ENCODE results near the gene AGAP3.
A peak's percentile ranks its signal among the peaks of the same experiment; 100 is the strongest.

The AGAP3 gene

GRCh38 chr7:151117565-151117964 lies 31.3 kb downstream of the AGAP3 start:
- peak overlapping the region in 4 of 7 experiments; percentile 20 to 59 (median 38) for H3K4me3 ChIP-seq
- H3K27ac ChIP-seq, result peak overlapping the region in 9 of 21 experiments; percentile 55 to 91 (median 86)

DNA sequence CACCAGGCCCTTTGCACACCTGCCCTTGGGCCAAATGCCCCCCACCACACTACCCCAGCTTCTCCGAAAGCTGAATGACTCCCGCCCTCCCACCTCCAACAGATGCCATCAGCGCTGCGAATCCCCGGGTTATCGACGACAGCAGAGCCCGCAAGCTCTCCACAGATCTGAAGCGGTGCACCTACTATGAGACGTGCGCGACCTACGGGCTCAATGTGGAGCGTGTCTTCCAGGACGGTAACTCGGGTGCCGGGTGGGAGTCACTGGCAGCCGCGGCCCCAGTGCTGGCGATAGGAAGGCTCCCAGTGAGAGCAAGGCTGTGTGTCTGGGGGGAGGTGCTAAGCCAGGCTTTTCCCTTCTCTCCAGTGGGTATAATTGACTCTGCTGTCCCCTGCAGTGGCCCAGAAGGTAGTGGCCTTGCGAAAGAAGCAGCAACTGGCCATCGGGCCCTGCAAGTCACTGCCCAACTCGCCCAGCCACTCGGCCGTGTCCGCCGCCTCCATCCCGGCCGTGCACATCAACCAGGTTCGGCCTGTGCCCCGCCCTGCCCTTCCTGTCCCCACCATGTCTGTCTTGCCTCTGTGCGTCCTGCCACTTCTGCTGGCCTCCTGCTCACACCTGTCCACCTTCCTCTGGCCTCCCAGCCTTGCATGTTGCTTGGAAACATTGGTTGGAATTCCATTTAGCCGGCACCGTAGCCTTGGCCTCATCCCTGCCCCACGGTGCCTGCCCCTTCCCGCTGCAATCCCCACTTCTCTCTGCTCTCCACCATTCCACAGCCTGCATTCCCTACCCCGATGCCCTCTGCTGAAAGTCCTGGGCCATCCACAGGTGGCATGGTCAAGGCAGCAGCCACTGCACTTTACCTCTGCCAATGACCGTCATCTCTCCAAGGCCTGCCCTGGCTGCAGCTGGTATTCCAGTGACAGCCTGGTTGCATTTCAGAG lies 32.1 kb downstream of the AGAP3 start:
- Histone ChIP-seq H3K27ac (peak overlapping the region in 3 of 21 experiments; percentile 81 to 87 (median 86)), H3K4me3 (no peak overlapping the region)

GRCh38 chr7:151119055-151119415 lies 32.8 kb downstream of the AGAP3 start:
- Histone ChIP-seq H3K4me3 (no peak overlapping the region), H3K27ac (no peak overlapping the region)

- Histone ChIP-seq H3K27ac (peak overlapping the region in 1 of 21 experiments; percentile 15), H3K4me3 (no peak overlapping the region)
Observed at GRCh38 chr7:151119902-151120301, 33.6 kb downstream of the AGAP3 start.

DNA sequence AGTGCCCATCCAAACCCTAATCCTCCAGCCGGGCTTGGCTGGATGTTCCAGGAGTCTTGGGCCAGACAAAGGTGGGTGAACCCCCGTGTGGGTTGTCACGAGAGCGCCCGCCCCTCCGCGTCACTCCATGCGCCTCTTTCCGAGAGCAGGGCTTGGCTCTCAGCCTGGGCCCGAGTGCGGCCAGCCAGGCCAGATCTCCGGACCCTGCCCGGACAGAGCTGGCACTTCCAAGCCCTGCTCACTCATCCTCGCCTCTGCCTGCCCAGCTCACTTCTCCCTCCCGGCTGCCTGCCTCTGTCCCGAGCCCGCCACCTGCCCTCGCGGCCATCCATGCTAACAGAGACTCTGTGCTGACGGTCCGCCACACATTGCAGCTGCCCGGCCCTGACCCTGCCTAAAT lies 34.6 kb downstream of the AGAP3 start:
- Histone ChIP-seq H3K4me3 (no peak overlapping the region), H3K27ac (no peak overlapping the region)

DNA sequence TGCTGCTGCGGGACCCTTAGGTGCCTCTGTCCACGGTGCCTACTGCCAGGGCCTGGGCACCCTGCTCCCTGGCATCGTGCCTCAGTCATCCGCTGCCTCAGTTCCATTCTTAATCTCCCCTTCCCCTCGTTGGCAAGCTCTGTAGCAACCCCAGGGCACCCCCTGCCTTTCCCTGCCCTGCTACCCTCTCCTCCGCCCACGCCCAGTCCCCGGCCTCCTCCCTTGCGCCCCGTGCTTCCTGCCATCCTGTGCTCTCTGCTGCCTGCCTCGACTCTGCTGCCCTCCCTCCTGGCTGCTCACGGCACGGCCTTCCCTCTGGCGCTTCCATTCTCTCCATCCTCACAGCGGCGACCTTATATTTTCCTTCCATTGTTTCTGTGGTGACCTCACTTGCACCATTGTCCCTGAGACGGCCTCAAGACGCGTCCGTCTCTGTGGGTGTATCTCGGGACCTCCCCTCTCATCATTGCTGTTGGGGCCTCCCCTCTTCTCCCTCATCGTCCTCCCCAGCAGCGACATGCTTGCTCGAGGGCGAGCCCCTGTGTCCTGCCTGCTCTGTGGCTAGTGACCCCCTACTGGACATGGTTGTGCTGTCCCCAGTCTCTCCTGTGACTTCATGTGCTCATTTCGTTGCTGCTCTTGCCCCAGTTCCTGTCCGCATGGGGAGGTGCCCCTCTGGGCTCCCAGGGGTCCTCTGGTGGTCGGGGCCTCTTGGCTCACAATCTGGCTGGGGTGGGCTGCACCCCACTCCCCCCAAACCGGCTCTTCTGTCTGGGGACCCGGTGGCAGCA lies 35.3 kb downstream of the AGAP3 start:
- Histone ChIP-seq H3K4me3 (no peak overlapping the region), H3K27ac (no peak overlapping the region)

DNA sequence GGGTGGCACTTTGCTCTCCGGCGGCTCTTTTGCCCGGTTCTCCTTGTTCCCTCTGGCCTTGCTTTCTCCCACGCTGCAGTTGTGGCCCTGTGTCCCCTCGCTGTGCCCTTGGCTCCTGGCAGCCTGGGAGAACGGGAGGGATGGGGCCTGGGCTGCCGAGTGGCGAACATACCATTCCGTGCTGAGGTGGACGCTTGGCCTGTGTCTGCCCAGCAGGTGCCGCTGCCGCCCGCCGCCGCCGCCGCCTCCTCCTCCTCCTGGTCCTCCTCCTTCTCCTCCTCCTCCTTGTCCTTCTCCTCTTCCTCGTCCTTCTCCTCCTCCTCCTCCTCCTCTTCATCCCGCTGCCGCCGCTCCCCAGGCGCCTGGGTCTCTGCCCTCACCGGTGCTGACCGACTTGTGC lies 36.0 kb downstream of the AGAP3 start:
- H3K4me3 ChIP-seq, result no peak overlapping the region
- no peak overlapping the region for H3K27ac ChIP-seq

DNA sequence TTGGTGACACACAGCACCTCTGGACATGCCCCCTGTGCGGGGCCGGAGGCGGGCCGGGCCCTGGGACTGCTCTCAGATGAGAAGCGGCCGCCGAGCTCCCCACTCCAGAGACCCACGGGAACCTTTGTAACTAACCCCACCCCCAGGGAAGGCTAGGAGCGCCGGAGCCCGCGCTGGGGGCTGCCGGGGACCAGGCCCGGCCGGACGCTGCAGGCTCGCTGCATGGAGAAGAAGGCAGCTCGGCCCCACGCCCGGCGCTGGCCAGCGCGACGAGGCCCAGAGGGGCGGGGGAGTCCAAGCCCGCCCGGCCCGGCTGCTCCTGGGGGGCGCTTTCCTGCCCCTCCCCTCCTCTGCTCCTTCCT lies 36.5 kb downstream of the AGAP3 start:
- Histone ChIP-seq H3K4me3 (no peak overlapping the region), H3K27ac (no peak overlapping the region)

DNA sequence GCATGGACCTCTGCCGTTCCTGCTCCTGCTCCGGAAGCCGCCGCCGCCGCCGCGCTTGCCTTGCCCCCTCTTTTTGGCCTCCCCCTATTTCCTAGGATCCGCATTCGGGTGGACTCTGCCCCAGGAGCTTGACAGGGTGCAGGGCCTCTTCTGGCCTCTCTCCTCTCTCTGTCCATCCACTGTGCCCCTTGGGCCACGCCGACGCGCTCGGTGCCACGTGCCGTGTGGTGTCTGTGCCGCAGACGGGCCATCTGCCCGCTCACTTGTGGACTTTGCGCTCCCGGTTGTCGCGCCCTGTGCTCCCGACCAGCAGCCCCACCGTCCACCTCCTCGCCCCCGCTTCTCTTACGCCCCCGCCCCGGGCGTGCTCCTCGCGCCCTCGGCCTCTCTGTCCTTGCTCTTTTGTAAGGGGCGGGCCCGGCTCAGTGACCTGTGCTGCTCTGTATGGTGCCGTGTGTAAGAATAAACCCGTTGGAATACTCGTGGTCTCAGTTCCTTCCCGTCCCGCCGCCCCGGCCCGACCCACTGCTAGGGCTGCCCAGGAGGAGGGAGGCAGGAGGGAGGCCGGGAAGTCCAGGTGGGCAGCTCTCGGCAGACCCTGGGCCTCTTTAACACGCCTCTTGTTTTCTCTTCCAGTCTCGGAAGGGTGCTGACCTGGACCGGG lies 37.0 kb downstream of the AGAP3 start:
- Histone ChIP-seq H3K4me3 (no peak overlapping the region), H3K27ac (no peak overlapping the region)

DNA sequence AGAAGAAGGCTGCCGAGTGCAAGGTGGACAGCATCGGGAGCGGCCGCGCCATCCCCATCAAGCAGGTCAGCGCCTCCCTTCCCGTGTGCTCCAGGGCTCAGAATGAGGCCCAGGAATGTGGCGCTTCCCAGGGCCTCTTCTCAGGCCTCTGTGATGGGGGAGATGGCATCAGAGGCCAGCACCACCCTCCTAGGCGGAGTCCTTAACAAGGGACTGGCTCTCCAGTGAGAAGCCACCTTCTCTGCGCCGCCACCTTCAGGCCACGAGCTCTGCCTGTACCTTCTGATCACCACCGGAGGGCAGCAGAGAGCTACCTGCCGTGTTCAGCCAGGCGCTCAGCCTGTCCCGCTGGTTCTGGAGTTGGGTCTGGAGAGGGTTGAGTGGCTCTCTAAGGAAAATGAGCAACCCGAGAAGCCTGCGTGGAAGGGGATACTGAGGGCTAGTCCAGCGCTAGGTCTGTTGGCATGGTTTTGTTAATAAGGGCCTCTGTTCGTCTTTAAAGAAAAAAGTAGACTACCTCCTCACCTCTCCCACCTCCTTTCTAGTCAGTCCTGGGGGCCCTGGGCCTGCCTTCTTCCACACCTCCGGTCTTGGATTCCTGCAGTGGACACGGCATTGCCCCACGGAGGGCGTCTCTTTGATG lies 37.7 kb downstream of the AGAP3 start:
- Histone ChIP-seq H3K4me3 (no peak overlapping the region), H3K27ac (no peak overlapping the region)

GRCh38 chr7:151124481-151124880 lies 38.2 kb downstream of the AGAP3 start:
- Histone ChIP-seq H3K27ac (peak overlapping the region in 1 of 21 experiments; percentile 14), H3K4me3 (no peak overlapping the region)

DNA sequence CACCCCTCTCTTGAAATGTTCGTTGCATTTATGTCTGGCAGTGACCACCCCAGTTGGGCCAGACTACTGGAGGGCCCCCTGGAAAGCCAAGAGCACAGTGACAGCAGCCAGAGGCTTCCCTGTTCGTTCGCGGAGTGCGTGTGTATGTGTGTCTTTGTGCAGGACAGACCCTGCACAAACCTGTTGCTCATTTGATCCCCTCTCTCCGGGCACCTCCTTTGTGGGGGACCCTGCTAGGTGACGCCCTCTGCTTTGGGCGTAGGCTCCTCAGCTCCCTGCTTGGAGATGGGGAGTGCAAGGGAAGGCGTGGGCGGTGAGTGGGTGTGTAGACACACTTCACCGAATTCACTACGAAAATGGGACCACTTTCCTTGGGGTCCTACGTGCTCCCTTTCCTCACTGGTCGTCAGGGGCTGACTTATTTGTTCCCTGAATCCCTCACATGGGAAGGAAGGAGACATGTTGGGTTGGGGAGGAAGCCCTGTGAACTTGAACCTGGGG lies 38.7 kb downstream of the AGAP3 start:
- H3K4me3 ChIP-seq, result peak overlapping the region in 3 of 7 experiments; percentile 10 to 27 (median 23)
- peak overlapping the region in 6 of 21 experiments; percentile 12 to 87 (median 58) for H3K27ac ChIP-seq

DNA sequence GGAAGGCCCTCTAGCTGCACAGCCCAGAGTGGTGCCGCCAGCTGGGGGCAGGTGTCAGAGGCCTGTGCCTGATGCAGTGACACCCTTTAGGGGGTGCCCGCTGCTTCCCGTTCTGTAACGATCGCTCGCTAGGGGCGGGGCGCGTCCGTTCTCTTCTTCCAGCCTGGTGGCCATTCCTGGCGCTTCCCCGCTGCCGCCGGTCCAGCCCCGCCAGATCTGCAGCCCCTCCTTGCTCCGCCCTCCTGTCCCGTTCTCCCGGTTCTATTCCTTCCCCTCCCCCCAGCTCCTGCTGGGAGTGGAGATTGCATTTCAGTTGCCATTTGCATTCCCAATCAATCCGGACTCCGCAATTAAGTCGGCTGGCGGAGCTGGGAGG lies 39.2 kb downstream of the AGAP3 start:
- peak overlapping the region; percentile 8 to 27 (median 20) for H3K4me3 ChIP-seq
- peak overlapping the region in 12 of 21 experiments; percentile 1 to 87 (median 38) for H3K27ac ChIP-seq

DNA sequence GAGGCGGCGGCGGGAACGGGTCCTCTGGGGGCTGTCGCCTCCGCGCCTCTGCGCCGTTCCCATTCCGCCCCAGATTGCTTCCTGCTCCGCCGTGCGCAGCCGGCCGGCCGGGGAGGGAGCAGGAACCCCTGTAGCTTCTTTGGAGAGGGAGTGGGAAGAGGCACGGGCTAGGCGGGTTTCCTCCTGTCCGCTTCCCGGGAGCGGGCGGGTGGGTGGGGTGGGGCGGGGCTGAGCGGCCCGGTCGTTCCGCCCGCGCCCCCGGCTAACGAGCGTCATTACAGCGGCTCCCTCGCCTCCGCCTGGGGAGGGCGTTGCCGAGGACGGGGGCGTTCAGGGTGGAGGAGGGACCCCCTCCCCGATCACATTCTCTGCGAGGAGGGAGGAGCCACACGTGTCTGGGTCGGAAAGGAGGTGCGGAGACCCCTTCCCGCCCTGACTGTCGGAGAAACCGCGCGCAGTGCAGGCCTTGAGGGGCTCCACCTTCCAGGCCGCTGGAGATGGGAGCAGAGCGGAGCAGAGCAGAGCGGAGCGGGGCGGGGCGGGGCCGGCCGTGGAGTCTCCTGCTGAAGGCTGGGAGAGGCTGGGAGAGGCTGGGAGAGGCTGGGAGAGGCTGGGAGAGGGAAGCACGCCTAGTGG lies 39.7 kb downstream of the AGAP3 start:
- Histone ChIP-seq H3K4me3 (peak overlapping the region; percentile 8 to 27 (median 20)), H3K27ac (peak overlapping the region in 12 of 21 experiments; percentile 1 to 87 (median 39))

DNA sequence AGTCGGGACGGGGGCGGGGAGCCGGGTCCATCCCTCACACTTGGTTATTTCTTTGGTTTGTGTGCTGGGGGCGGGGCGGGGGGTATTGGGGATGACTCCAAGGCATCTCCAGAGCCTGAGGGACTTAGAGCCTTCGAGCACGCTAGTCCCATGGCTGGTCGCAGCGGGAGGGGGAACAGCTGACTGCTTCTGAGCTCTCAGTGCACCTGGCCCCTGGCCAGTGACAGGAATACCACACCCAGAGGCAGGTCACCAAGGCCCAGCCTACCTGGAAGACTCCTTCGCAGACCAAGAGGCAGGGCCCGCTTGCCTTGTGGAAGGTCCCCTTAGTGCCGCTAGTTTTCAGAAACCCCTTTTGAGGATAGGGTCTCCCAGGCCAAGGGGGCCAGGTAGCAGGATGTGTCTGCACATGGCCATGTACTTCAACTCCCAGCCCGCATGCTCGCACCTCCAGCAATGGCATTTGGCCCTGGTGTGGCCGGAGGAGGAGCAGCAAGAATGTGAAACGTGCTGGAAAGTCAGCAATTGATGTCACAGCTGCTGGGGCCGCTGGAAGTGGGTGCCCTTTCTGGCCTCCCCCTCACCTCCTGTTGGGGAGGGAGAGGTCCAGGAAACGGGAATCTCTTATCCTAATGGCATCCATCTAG lies 40.3 kb downstream of the AGAP3 start:
- Histone ChIP-seq H3K27ac (peak overlapping the region in 7 of 21 experiments; percentile 3 to 87 (median 54)), H3K4me3 (no peak overlapping the region)

GRCh38 chr7:151128144-151128543 lies 41.9 kb downstream of the AGAP3 start:
- H3K27ac ChIP-seq, result no peak overlapping the region
- H3K4me3 ChIP-seq, result no peak overlapping the region

DNA sequence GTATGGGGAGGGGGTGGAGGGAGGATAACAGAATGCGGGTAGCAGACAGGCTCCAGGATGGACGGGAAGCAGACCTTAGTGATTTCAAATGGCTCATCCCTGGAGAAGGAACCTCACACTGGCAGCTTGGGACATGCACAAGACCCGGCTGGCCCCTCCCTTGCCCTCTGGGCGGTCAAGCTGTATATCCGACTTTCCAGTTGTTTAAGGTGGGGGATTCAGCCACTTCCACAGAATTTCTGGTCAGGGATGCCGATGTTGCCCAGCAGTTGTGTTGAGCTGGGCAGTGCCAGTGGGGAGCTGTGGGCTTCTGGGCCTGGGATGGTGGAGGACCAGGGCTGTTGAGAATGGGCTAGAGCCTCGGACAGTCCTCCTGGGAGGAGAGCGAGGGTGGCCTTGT lies 42.4 kb downstream of the AGAP3 start:
- no peak overlapping the region for H3K4me3 ChIP-seq
- H3K27ac ChIP-seq, result no peak overlapping the region

DNA sequence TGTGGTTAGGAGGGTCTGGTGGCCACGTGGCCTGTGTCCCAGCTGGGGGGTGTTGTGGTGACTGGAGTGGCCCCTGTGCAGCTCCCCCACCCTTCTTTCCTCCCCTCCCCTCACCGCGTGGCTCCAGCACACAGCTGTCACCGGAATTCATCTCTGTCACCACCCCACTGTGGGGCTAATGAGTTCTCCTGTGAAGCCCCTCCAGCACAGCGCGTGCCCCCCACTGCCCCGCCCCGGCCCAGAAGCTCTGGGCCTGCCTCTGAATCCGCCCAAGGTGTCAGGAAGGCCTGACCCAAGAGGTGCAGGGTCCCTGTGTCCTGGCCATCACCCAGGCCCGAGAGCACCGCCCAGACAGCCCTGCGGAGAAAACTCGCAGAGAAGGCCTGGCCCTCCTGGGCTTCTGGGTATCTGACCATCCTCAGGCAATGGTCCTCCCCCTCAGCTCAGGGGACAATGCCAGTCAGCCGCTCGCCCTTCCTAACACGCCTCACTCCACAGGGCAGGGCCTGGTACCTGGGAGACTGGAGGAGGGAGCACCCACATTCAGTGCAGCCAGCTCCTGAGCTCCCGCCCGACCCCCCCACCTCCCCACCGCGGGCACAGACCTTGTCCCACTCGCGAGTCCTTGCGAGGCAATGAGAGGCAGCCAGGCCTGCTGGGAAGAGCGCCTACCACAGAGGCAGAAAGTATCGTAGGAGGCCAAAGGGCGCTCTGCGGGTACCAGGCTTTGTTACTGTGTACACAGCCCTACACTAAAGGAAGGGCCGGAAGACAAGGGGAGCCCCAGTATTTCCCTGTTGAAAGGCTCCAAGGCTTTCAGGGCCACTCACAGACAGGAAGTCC lies 43.1 kb downstream of the AGAP3 start:
- H3K27ac ChIP-seq, result no peak overlapping the region
- H3K4me3 ChIP-seq, result no peak overlapping the region
